HG02885 (cell line): ENCODE measurements around the gene SDF2.
"Not testable (repeated sequence)": the region's sequence is repeated elsewhere in the genome, so short reads cannot be mapped to it uniquely, and the experiment has no call there.

Experiments used
- ATAC-seq: cut with Tn5 transposase; IDR thresholded peaks from one replicate; pipeline ENCODE4 v1.9.1; 2021; ENCODE audit warnings: mild to moderate bottlenecking; ENCODE audit not compliant: unreplicated experiment, poor library complexity

SDF2 gene

GRCh38 chr17:28686296-28686695 lies 24.6 kb upstream of the SDF2 start:
- ATAC-seq, result no peak

GRCh38 chr17:28685366-28685765 lies 23.7 kb upstream of the SDF2 start:
- no peak for ATAC-seq

- no peak for ATAC-seq
Observed at GRCh38 chr17:28684963-28685362, 23.3 kb upstream of the SDF2 start.

- no peak for ATAC-seq
Observed at GRCh38 chr17:28682655-28683054, 20.9 kb upstream of the SDF2 start.

- ATAC-seq, result no peak
Observed at GRCh38 chr17:28675980-28676379, 14.3 kb upstream of the SDF2 start.

GRCh38 chr17:28675490-28675889 lies 13.8 kb upstream of the SDF2 start:
- ATAC-seq, result no peak

- ATAC-seq, result no peak
Observed at GRCh38 chr17:28669918-28670317, 8.2 kb upstream of the SDF2 start.

GRCh38 chr17:28667870-28668269 lies 6.2 kb upstream of the SDF2 start:
- no peak for ATAC-seq

GRCh38 chr17:28665994-28666393 lies 4.3 kb upstream of the SDF2 start:
- no peak for ATAC-seq

GRCh38 chr17:28663723-28664122 lies 2.0 kb upstream of the SDF2 start:
- no peak for ATAC-seq

GRCh38 chr17:28662527-28662829 lies 772 bp upstream of the SDF2 start:
- ATAC-seq, result no peak

- not testable (repeated sequence) for ATAC-seq
Observed at GRCh38 chr17:28659497-28659881, 2.2 kb downstream of the SDF2 start.

GRCh38 chr17:28658766-28659496 lies 2.8 kb downstream of the SDF2 start:
- ATAC-seq, result not testable (repeated sequence)

- ATAC-seq, result not testable (repeated sequence)
Observed at GRCh38 chr17:28658342-28658741, 3.4 kb downstream of the SDF2 start.

- no peak for ATAC-seq
Observed at GRCh38 chr17:28657756-28658155, 4.0 kb downstream of the SDF2 start.

- no peak for ATAC-seq
Observed at GRCh38 chr17:28655160-28655559, 6.5 kb downstream of the SDF2 start.

- no peak for ATAC-seq
Observed at GRCh38 chr17:28648698-28649097, 13.0 kb downstream of the SDF2 start.

- ATAC-seq, result no peak
Observed at GRCh38 chr17:28646039-28646754, 15.5 kb downstream of the SDF2 start.

- no peak for ATAC-seq
Observed at GRCh38 chr17:28645576-28645939, 16.1 kb downstream of the SDF2 start.

GRCh38 chr17:28644787-28645575 lies 16.7 kb downstream of the SDF2 start, which contains the start of gene BLTP2:
TSS of gene BLTP2 (minus strand) at chr17:28645158. CDS start at chr17:28645056, 102 bp downstream.
- ATAC-seq, result peak; percentile 96
